HG02884 (cell line): Measurements from ENCODE around the gene FAM47E.
A peak's percentile ranks its signal among the peaks of the same experiment; 100 is the strongest.

Experiments used
- ATAC-seq: cut with Tn5 transposase; IDR thresholded peaks from one replicate; pipeline ENCODE4 v1.9.1; 2021; ENCODE audit warnings: mild to moderate bottlenecking, moderate library complexity; ENCODE audit not compliant: unreplicated experiment

The FAM47E gene

DNA sequence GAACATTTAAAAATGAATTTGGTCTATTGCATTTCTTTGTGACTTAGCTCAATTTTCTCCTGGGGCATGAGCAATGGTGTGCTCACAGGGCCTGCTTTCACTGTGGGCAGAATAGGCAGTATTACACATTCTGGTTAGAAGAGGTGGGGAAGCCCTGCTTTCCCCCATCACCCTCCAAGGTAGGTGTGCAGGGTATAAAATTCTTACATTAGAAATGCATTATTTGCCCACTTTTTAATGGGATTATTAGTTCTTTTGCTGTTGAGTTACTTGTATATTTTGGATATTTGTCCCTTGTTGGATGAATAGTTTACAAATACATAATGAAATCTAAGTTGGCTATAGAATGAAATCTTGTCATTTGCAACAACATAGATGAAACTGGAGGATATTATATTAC lies 46.7 kb downstream of the FAM47E start:
- no peak for ATAC-seq

DNA sequence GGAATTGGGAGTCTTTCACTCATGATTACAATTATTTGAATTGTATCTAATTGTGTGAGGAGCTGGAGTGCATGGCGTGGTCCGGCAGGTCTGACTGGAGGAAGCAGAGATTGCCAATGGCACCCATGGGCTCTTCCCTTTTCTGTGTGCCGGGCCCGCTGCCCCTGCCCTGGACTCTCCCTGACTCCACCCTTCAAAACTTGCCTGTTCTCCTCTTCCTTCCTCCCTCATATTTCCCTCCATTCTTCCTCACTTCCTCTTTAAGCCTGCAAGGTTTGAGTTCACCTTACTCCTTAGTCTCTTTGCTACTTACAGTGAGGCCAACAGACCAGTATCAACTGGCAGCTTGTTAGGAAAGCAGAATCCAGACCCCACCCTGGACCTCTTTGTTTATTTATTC lies 48.5 kb downstream of the FAM47E start:
- no peak for ATAC-seq

- peak; percentile 98 for ATAC-seq
These were observed 49.7 kb downstream of the FAM47E start for GRCh38 chr4:76301068-76301774.

- ATAC-seq = no peak
These were observed 50.2 kb downstream of the FAM47E start for GRCh38 chr4:76301775-76302162.

- no peak for ATAC-seq
These were observed 51.4 kb downstream of the FAM47E start for GRCh38 chr4:76302826-76303438.

GRCh38 chr4:76305033-76305687 lies 53.6 kb downstream of the FAM47E start:
- ATAC-seq = no peak

GRCh38 chr4:76305971-76306881 lies 54.7 kb downstream of the FAM47E start, which contains the start of gene STBD1:
Gene STBD1 (plus strand): TSS chr4:76306733. CDS start chr4:76306770, 37 bp downstream.
- ATAC-seq = no peak

- no peak for ATAC-seq
These were observed 55.5 kb downstream of the FAM47E start for GRCh38 chr4:76306882-76307659.

DNA sequence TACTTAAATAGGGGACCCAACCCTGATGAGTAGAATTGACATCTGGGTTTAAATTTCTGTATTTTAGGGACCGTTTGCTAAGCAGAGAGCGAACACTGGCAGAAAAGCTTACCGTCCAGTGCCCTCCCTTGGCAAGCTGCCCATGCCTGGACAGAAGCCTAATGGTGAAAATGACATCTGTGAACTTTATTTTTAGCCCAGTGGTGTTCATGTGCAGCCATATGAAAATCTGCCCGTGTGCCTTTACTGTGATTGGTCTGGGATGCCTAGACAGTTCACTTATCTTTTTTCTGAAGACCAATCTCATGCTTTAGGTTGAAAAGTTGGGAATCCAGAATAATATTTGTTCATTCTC lies 56.1 kb downstream of the FAM47E start:
- no peak for ATAC-seq

- no peak for ATAC-seq
These were observed 57.0 kb downstream of the FAM47E start for GRCh38 chr4:76308548-76308947.

DNA sequence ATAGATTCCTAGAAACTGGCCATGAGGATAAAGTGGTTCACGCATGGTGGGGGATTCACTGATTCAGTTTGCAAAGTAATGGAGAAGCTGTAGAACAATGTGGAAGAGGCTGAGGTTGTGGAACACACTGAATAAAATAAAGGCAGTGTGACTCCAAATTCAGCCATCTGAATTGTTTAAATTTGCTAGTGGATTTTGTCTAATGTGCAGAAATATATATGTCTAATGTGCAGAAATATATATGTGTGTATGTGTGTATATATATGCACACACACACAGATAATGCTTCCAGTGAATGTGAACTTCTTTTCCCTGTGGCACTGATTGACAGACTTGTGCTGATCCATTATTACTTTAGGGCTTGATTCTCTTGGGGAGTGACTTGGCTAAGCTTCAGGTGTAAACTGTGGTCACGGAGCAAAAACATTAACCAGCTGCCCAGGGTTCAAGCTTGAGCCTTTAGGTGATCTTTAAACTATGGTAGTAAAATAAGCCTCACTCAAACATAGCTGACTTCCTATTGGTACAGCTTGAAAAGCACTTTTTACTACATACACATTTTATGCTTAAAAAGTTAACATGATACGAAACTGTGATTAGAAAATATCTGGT lies 58.5 kb downstream of the FAM47E start:
- no peak for ATAC-seq

DNA sequence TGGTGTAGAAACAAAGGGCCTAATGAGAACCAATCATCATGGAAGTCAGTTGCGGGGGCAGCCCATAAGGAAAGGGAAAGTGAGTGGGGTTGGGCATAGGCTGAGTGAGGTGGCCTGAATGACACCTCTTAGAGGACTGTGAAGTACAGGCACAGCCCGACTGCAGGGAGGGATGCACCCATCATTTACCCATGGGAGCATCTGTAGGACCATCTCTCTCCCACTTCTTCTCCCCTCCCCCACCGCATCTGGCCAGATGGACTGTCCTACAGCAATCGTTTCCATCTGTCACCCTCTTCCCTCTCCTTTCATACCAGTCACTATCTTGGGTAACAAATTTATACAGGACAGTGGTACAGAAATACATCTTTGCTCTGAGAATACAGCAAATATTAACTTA lies 59.2 kb downstream of the FAM47E start:
- no peak for ATAC-seq

DNA sequence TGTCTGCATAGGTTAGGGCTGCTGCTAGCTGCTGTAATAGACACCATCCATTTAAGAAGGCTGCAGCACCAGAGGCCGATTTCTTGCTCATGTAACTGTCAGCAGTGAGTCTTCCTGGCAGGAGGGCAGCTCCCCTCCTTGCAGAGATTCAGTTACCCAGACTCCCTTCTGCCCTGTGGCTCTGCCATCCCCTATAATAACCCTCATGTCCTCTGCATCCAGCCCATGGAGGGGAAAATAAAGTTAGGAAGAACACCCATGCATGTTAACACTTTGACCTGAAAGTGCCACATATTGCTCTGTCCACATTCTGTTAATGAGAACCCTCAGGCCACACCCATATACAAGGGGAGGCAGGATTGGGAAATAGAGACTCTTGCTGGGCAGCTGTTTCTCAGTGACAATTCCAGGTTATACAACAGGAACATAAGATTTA lies 60.4 kb downstream of the FAM47E start:
- ATAC-seq = no peak

GRCh38 chr4:76312457-76312856 lies 60.9 kb downstream of the FAM47E start:
- ATAC-seq = no peak

- no peak for ATAC-seq
These were observed 62.0 kb downstream of the FAM47E start for GRCh38 chr4:76313547-76313946.

GRCh38 chr4:76315267-76315918 lies 63.9 kb downstream of the FAM47E start:
- no peak for ATAC-seq

DNA sequence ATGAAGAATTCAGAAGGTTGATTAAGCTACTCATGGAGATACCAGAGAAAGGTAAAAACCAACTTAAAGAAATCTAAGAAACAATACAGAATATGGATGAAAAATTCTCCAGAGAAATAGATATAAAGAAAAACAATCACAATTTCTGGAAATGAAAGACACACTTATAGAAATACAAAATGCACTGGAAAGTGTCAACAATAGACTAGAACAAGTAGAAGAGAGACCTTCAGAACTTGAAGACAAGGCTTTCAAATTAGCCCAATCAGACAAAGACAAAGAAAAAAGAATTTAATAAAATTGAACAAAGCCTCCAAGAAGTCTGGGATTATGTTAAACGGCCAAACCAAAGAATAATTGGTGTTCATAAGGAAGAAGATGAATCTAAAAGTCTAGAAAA lies 64.6 kb downstream of the FAM47E start:
- ATAC-seq = no peak

DNA sequence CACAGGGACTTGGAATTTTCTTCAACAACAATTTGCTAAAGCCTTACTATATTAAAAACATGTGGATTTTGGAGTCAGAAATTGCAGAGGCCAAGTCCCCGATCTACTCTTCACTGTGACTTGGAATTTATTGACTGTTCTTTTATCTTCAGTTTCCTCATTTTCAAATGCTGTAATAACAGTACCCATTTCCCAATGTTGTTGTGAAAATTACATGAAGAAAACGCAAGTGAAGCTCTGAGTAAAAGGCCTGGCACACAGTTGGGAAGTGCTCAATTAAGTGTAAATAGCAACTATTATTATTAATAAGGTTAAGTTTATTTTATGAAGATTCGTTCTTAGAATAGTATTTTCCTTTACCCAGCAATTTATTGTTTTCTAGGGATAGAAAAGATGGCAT lies 70.7 kb downstream of the FAM47E start:
- ATAC-seq = no peak

DNA sequence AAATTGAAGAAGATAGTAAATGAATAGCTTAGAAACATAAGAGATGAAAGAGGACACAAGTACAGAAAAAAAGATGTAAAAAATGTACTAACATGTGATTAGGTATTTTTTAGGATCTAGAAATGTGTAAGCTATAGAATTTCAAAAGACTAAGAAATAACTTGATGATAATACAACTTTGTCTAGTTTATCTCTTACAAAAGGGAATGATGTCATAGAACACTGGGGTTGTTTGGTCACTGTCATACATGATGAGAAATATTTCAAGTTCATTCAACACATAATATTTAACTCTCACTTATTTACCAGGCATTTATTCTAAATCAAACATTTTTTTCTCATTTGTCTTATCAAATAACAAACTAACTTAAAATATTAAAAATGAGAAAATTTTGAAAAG lies 73.6 kb downstream of the FAM47E start:
- no peak for ATAC-seq
